ENCODE data around the gene CHD9.

CHD9 gene

DNA sequence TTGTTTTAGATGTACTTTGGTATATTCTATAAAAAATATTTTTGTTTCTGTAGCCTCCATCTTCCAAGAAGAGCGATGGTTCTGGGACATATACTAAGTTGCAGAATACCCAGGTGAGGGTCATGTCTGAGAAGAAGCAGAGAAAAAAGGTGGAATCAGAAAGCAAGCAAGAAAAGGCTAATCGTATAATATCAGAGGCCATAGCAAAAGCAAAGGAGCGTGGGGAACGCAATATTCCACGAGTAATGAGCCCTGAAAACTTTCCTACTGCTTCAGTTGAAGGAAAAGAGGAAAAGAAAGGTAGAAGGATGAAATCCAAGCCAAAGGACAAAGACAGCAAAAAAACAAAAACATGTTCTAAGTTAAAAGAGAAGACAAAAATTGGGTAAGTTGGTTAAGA is 154.6 kb downstream of the CHD9 start:
- WGBS (ENCODE audit: insufficient coverage), result 0% methylated on average over 5 of the region's 5 CpGs
- ChIA-PET POLR2A (no interaction called here), CTCF (interaction anchor here (1.9 to 5.7 kb wide), 5 partner anchors 11 to 155 kb away, joined by 4 to 51 read pairs (median 15); partner anchors contain the start of genes CHD9 and CHD9NB)
- H3K27me3 ChIP-seq (replicated peaks in 2 of 5; ENCODE audit: control insufficient read depth in 4 of 5, insufficient read depth in 5 of 5, low read length in 4 of 5), result no peaks in the 10 kb centered on the region
- peaks cover 13 to 46% (median 35%) of the 10 kb centered on the region in 4 experiments for H3K4me1 ChIP-seq (ENCODE audit: control extremely low read depth in 1 of 4, control insufficient read depth in 4 of 4, insufficient read depth in 4 of 4, low read length in 3 of 4)
- H3K9me3 ChIP-seq (ENCODE audit: control extremely low read depth in 1 of 5, control insufficient read depth in 4 of 5, insufficient read depth in 2 of 5, low read depth in 1 of 5, low read length in 4 of 5), result no peaks in the 10 kb centered on the region
- H3K36me3 ChIP-seq (ENCODE audit: control insufficient read depth in 4 of 4, insufficient read depth in 4 of 4, low read length in 3 of 4), result peaks cover 0 to 6% (median 4%) of the 10 kb centered on the region in 4 experiments
- DNase-seq, result no peak
- peak overlapping the region in 6 of 7 experiments; percentile 61 to 96 (median 74) for H3K4me3 ChIP-seq (ENCODE audit: control insufficient read depth in 1 of 7, extremely low read depth in 1 of 7, insufficient read depth in 4 of 7, low read depth in 2 of 7, low read length in 6 of 7)
- peak overlapping the region; percentile 90 to 95 for H3K27ac ChIP-seq (ENCODE audit: insufficient read depth in 1 of 2, low read depth in 1 of 2, low read length in 2 of 2, poor library complexity in 1 of 2, severe bottlenecking in 2 of 2)

DNA sequence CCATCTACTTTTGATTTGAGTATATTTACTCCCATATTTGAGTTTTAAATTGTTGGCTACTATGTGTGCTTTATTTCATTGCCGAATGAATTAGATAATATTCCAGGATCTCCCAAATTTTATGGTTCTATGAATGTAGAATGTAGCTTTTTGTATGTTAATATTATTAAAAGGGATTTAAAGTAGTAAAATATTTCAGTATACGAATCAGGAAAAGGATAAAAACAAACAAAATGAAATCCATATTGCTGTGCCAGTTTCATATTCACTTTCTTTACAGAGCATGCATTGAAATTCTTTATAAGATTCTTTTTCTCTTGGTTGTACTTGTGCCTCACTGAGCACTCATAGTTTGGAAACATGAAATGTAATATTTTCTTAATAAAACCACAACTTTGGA is 155.1 kb downstream of the CHD9 start:
- CTCF ChIA-PET, result interaction anchor here (1.9 to 5.7 kb wide), 3 partner anchors 50 to 155 kb away, joined by 4 to 51 read pairs (median 23); partner anchors contain the start of genes CHD9 and CHD9NB
- POLR2A ChIA-PET, result no interaction called here
- no peaks in the 10 kb centered on the region for H3K9me3 ChIP-seq (ENCODE audit: control extremely low read depth in 1 of 5, control insufficient read depth in 4 of 5, insufficient read depth in 2 of 5, low read depth in 1 of 5, low read length in 4 of 5)
- H3K36me3 ChIP-seq (ENCODE audit: control insufficient read depth in 4 of 4, insufficient read depth in 4 of 4, low read length in 3 of 4), result peaks cover 0 to 6% (median 4%) of the 10 kb centered on the region in 4 experiments
- H3K27me3 ChIP-seq (replicated peaks in 2 of 5; ENCODE audit: control insufficient read depth in 4 of 5, insufficient read depth in 5 of 5, low read length in 4 of 5), result no peaks in the 10 kb centered on the region
- no peak for DNase-seq
- peak overlapping the region; percentile 90 to 95 for H3K27ac ChIP-seq (ENCODE audit: insufficient read depth in 1 of 2, low read depth in 1 of 2, low read length in 2 of 2, poor library complexity in 1 of 2, severe bottlenecking in 2 of 2)
- peaks cover 13 to 46% (median 35%) of the 10 kb centered on the region in 4 experiments for H3K4me1 ChIP-seq (ENCODE audit: control extremely low read depth in 1 of 4, control insufficient read depth in 4 of 4, insufficient read depth in 4 of 4, low read length in 3 of 4)
- WGBS (ENCODE audit: insufficient coverage), result no CpG with 5 or more reads among the region's 2 CpGs
- peak overlapping the region in 6 of 7 experiments; percentile 61 to 96 (median 74) for H3K4me3 ChIP-seq (ENCODE audit: control insufficient read depth in 1 of 7, extremely low read depth in 1 of 7, insufficient read depth in 4 of 7, low read depth in 2 of 7, low read length in 6 of 7)

DNA sequence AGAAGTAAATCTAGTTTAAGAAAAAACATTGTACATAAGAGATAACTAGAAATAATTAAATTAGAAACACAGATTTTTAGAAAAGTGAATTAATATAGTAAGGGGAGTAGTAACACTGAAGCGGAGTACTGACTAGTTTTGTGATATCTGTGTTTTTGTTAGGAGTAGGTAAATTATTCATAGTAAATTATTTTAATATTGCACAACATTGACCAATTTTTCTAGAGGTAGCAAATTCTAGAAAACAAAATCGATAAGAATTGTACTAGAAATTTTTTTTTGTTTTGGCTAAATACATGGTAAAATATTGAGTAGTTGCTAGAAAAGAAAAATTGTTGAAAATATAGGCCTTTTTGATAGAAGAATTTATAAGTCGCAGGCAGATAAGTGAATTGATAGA is 156.5 kb downstream of the CHD9 start:
- H3K36me3 ChIP-seq (ENCODE audit: control insufficient read depth in 4 of 4, insufficient read depth in 4 of 4, low read length in 3 of 4), result peaks cover 0 to 9% (median 3%) of the 10 kb centered on the region in 4 experiments
- CTCF ChIA-PET, result interaction anchor here (5.7 kb wide), 1 partner anchor 157 kb away, joined by 51 read pairs; the partner anchor contains the start of genes CHD9 and CHD9NB
- 94% methylated on average over 2 of the region's 3 CpGs for WGBS (ENCODE audit: insufficient coverage)

DNA sequence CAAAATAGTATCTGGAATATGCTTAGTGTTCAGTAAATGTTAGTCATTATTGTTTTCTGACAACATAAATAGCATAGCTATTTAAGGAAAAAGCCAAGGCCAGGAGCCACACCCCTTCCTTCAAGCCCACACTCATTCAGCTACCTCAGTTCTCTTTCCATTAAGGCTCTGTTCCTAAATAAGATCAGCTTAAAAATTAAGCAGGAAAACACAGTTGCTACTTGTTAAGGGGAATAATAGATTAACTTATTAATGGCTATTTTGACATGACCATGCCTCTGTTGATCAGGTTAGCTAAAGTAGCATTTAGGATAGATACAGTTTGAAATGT is 158.1 kb downstream of the CHD9 start:
- H3K36me3 ChIP-seq (ENCODE audit: control insufficient read depth in 4 of 4, insufficient read depth in 4 of 4, low read length in 3 of 4), result peaks cover 0 to 9% (median 4%) of the 10 kb centered on the region in 4 experiments
- DNase-seq, result no peak
- H3K4me1 ChIP-seq (ENCODE audit: control extremely low read depth in 1 of 4, control insufficient read depth in 4 of 4, insufficient read depth in 4 of 4, low read length in 3 of 4), result peaks cover 28 to 62% (median 48%) of the 10 kb centered on the region in 4 experiments
- H3K27ac ChIP-seq (ENCODE audit: insufficient read depth in 1 of 2, low read depth in 1 of 2, low read length in 2 of 2, poor library complexity in 1 of 2, severe bottlenecking in 2 of 2), result peak overlapping the region in 1 of 2 experiments; percentile 40
- no peaks in the 10 kb centered on the region for H3K9me3 ChIP-seq (ENCODE audit: control extremely low read depth in 1 of 5, control insufficient read depth in 4 of 5, insufficient read depth in 2 of 5, low read depth in 1 of 5, low read length in 4 of 5)
- CTCF ChIA-PET, result no interaction called here
- H3K4me3 ChIP-seq (ENCODE audit: control insufficient read depth in 1 of 7, extremely low read depth in 1 of 7, insufficient read depth in 4 of 7, low read depth in 2 of 7, low read length in 6 of 7), result peak overlapping the region in 4 of 7 experiments; percentile 11 to 62 (median 30)
- POLR2A ChIA-PET, result no interaction called here
- no peaks in the 10 kb centered on the region for H3K27me3 ChIP-seq (replicated peaks in 2 of 5; ENCODE audit: control insufficient read depth in 4 of 5, insufficient read depth in 5 of 5, low read length in 4 of 5)

More for the DNA sequence above, 156.5 kb downstream of the CHD9 start:
- POLR2A ChIA-PET, result no interaction called here
- H3K27ac ChIP-seq (ENCODE audit: insufficient read depth in 1 of 2, low read depth in 1 of 2, low read length in 2 of 2, poor library complexity in 1 of 2, severe bottlenecking in 2 of 2), result peak overlapping the region; percentile 90 to 95
- no peaks in the 10 kb centered on the region for H3K27me3 ChIP-seq (replicated peaks in 2 of 5; ENCODE audit: control insufficient read depth in 4 of 5, insufficient read depth in 5 of 5, low read length in 4 of 5)
- H3K4me3 ChIP-seq (ENCODE audit: control insufficient read depth in 1 of 7, extremely low read depth in 1 of 7, insufficient read depth in 4 of 7, low read depth in 2 of 7, low read length in 6 of 7), result peak overlapping the region in 6 of 7 experiments; percentile 41 to 96 (median 74)
- DNase-seq, result no peak
- H3K4me1 ChIP-seq (ENCODE audit: control extremely low read depth in 1 of 4, control insufficient read depth in 4 of 4, insufficient read depth in 4 of 4, low read length in 3 of 4), result peaks cover 21 to 60% (median 47%) of the 10 kb centered on the region in 4 experiments
- no peaks in the 10 kb centered on the region for H3K9me3 ChIP-seq (ENCODE audit: control extremely low read depth in 1 of 5, control insufficient read depth in 4 of 5, insufficient read depth in 2 of 5, low read depth in 1 of 5, low read length in 4 of 5)

DNA sequence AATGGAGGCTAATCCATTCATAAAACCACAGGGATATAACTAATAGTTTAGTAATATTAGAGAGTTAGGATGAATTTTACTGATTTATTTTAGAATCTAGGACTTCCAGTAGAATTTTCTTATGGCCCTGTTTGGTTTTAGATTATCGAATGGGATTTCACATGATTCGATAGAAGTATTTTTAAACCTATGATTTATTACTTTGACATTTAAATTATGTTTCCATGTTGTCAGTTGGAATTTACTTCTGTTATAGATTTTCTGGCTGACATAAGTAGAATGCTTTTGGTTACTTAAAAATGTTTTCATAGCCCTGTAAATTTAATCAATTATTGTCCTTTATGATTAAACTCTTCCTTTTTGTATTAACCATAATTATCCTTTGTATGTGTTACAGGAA is 158.8 kb downstream of the CHD9 start:
- H3K4me1 ChIP-seq (ENCODE audit: control extremely low read depth in 1 of 4, control insufficient read depth in 4 of 4, insufficient read depth in 4 of 4, low read length in 3 of 4), result peaks cover 28 to 58% (median 50%) of the 10 kb centered on the region in 4 experiments
- H3K27me3 ChIP-seq (replicated peaks in 2 of 5; ENCODE audit: control insufficient read depth in 4 of 5, insufficient read depth in 5 of 5, low read length in 4 of 5), result no peaks in the 10 kb centered on the region
- no peaks in the 10 kb centered on the region for H3K9me3 ChIP-seq (ENCODE audit: control extremely low read depth in 1 of 5, control insufficient read depth in 4 of 5, insufficient read depth in 2 of 5, low read depth in 1 of 5, low read length in 4 of 5)
- no CpG with 5 or more reads among the region's 2 CpGs for whole genome bisulfite sequencing (ENCODE audit: insufficient coverage)
- H3K4me3 ChIP-seq (ENCODE audit: control insufficient read depth in 1 of 7, extremely low read depth in 1 of 7, insufficient read depth in 4 of 7, low read depth in 2 of 7, low read length in 6 of 7), result peak overlapping the region in 2 of 7 experiments; percentile 28 to 62
- CTCF ChIA-PET, result no interaction called here
- POLR2A ChIA-PET, result no interaction called here
- peaks cover 0 to 9% (median 4%) of the 10 kb centered on the region in 4 experiments for H3K36me3 ChIP-seq (ENCODE audit: control insufficient read depth in 4 of 4, insufficient read depth in 4 of 4, low read length in 3 of 4)
- DNase-seq, result no peak
- H3K27ac ChIP-seq (ENCODE audit: insufficient read depth in 1 of 2, low read depth in 1 of 2, low read length in 2 of 2, poor library complexity in 1 of 2, severe bottlenecking in 2 of 2), result peak overlapping the region in 1 of 2 experiments; percentile 40

DNA sequence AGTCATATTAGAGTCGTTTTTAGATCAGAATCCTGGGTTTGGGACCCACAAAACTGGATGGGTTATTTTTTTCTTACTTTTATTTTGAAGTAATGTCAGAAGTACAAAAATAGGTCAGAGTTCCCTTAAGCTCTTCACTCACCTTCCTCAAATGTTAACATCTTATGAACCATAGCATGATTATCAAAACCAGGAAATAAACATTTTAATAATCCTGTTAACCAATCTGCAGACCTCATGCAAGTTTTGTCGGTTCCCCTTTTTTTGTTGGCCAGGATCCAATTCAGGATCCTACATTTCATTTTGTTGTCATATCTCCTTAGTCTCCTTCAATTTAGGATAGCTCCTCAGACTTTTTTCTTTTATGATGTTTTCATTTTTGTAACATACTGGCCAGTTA is 162.0 kb downstream of the CHD9 start:
- no peaks in the 10 kb centered on the region for H3K9me3 ChIP-seq (ENCODE audit: control extremely low read depth in 1 of 5, control insufficient read depth in 4 of 5, insufficient read depth in 2 of 5, low read depth in 1 of 5, low read length in 4 of 5)
- peak; percentile 75 to 86 (median 83) for DNase-seq
- H3K27ac ChIP-seq (ENCODE audit: insufficient read depth in 1 of 2, low read depth in 1 of 2, low read length in 2 of 2, poor library complexity in 1 of 2, severe bottlenecking in 2 of 2), result peak overlapping the region in 1 of 2 experiments; percentile 47
- POLR2A ChIA-PET, result interaction anchor here (0.7 kb wide), 1 partner anchor 126 kb away, joined by 3 read pairs; no protein-coding TSS in a partner anchor
- peaks cover 50 to 74% (median 59%) of the 10 kb centered on the region in 4 experiments for H3K4me1 ChIP-seq (ENCODE audit: control extremely low read depth in 1 of 4, control insufficient read depth in 4 of 4, insufficient read depth in 4 of 4, low read length in 3 of 4)
- peaks cover 0 to 9% (median 4%) of the 10 kb centered on the region in 4 experiments for H3K36me3 ChIP-seq (ENCODE audit: control insufficient read depth in 4 of 4, insufficient read depth in 4 of 4, low read length in 3 of 4)
- CTCF ChIA-PET, result interaction anchor here (0.8 to 7.5 kb wide), 4 partner anchors 9 to 282 kb away, joined by 3 to 40 read pairs (median 6); partner anchors contain the start of gene CHD9
- no peaks in the 10 kb centered on the region for H3K27me3 ChIP-seq (replicated peaks in 2 of 5; ENCODE audit: control insufficient read depth in 4 of 5, insufficient read depth in 5 of 5, low read length in 4 of 5)
- WGBS (ENCODE audit: insufficient coverage), result 0% methylated on average over 2 of the region's 2 CpGs
- peak overlapping the region in 2 of 7 experiments; percentile 17 to 23 for H3K4me3 ChIP-seq (ENCODE audit: control insufficient read depth in 1 of 7, extremely low read depth in 1 of 7, insufficient read depth in 4 of 7, low read depth in 2 of 7, low read length in 6 of 7)

DNA sequence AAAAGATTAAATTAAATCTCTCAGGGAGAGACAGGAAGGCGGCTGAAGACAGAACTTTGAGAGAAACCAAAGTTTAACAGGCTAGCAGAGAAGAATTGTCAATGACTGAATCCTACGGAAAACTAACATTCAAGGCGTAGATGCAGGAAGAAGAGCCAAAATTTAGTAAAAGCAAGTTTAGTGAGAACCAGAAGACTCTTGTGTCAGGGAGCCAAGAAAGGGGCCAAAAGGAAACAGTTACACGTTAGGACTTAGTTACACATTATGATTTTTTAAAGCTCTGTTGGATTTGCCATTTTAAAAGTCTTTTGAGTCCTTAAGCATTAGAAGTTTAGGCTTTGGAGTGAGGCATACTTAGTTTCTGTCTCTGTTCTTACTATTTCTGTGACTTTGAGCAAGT is 164.6 kb downstream of the CHD9 start:
- Histone ChIP-seq H3K27me3 (replicated peaks in 2 of 5; ENCODE audit: control insufficient read depth in 4 of 5, insufficient read depth in 5 of 5, low read length in 4 of 5) (no peaks in the 10 kb centered on the region), H3K9me3 (ENCODE audit: control extremely low read depth in 1 of 5, control insufficient read depth in 4 of 5, insufficient read depth in 2 of 5, low read depth in 1 of 5, low read length in 4 of 5) (no peaks in the 10 kb centered on the region), H3K4me1 (ENCODE audit: control extremely low read depth in 1 of 4, control insufficient read depth in 4 of 4, insufficient read depth in 4 of 4, low read length in 3 of 4) (peaks cover 41 to 60% (median 50%) of the 10 kb centered on the region in 4 experiments), H3K4me3 (ENCODE audit: control insufficient read depth in 1 of 7, extremely low read depth in 1 of 7, insufficient read depth in 4 of 7, low read depth in 2 of 7, low read length in 6 of 7) (peak overlapping the region in 2 of 7 experiments; percentile 6 to 13), H3K36me3 (ENCODE audit: control insufficient read depth in 4 of 4, insufficient read depth in 4 of 4, low read length in 3 of 4) (peaks cover 5 to 16% (median 9%) of the 10 kb centered on the region in 4 experiments), H3K27ac (ENCODE audit: insufficient read depth in 1 of 2, low read depth in 1 of 2, low read length in 2 of 2, poor library complexity in 1 of 2, severe bottlenecking in 2 of 2) (peak overlapping the region; percentile 49 to 80)
- ChIA-PET CTCF (interaction anchor here (1.0 to 7.5 kb wide), 6 partner anchors 11 to 163 kb away, joined by 3 to 40 read pairs (median 5); partner anchors contain the start of gene CHD9), POLR2A (no interaction called here)
- DNase-seq, result no peak
- 92% methylated on average over 3 of the region's 4 CpGs for WGBS (ENCODE audit: insufficient coverage)

Data from common myeloid progenitor, CD34-positive (primary cell).